Measurements from ENCODE around the gene CABP1.
"Not testable (repeated sequence)": the region's sequence is repeated elsewhere in the genome, so short reads cannot be mapped to it uniquely, and the experiment has no call there.

CABP1 gene

DNA sequence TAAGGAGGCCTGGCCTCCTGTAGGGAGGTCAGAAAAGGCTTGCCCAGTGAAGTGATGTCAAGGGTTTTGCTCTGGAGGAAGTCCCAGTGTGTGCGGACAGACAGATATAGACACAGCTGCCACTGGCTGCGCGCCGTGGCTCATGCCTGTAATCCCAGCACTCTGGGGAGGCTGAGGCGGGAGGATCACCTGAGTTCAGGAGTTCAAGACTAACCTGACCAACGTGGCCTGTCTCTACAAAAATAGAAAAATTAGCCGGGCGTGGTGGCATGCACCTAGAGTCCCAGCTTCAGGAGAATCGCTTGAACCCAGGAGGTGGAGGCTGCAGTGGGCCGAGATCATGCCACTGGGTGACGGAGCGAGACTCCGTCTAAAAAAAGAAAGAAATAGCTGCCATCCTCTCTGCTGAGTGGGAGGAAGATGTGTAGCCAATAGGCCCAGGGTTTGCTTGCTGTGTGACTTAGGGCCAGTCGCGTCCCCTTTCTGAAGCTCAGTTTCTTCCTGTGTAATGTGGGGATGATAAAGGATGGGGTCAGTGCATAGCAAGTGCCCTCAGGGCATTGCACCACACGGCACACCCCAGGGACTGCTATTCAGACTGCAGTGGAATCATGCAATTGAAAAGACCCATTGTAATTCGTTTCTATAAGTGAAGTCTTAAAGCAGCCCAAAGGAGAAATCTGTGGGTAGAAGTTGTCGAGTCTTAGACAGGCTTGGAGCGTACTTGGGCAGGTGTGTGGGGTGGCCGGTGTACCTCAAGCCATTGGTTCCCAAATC lies 27.9 kb downstream of the CABP1 start:
- DNase-seq (ENCODE audit: low read depth in 2 of 2), result no peak

DNA sequence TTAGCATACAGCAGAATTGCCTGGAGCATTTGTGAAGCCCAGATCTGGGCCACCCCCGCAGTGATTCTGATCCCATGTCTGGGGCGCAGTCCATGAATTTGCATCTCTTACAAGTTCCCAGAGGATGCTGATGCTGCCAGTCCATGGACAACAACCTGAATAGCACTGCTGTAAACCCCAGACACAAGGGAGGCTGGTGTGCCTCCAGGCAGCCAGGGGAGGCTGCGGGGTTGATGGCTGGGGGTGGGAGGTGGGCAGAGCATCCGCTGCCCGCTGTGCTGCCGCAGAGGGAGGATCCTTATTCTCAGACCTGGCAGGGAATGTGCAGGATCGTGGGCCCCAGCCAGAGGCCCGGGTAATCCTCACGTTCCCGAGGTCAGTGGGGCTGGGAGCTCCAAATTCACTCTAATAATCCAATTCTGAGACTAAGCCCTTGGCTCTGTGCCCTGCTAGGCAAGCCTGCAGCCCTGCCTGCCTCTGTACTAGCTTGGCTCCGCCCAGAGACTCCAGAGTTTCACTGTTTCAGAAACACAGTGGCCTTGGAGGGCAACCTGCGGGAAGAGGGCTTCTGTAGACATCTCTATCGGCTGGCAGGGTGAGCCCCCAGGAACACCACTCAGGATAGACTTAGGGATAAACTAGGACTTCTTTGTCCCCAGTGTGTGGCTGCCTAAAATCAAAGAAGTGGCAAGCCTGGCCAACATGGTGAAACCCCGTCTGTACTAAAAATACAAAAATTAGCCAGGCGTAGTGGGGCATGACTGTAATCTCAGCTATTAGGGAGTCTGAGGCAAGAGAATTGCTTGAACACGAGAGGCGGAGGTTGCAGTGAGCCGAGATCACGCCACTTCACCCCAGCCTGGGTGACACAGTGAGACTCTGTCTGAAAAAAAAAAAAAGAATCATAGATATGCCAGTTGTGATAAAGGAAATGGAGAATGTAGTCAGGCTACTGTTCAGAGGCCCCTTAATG lies 28.7 kb downstream of the CABP1 start:
- no peak for DNase-seq (ENCODE audit: low read depth in 2 of 2)

DNA sequence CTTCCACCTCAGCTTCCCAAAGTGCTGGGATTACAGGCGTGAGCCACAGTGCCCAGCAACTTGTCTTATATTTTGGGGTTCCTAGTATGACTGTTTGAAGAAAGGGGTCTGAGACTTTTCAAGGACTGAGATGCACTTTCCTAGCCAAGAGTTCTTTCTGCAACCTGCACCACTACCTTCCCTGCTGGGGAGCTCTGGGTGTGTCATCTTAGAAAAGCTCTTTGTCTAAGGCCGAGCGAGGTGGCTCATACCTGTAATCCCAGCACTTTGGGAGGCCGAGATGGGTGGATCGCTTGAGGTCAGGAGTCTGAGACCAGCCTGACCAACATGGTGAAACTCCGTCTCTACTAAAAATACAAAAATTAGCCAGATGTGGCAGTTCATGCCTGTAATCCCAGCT lies 29.8 kb downstream of the CABP1 start:
- DNase-seq (ENCODE audit: low read depth in 2 of 2), result not testable (repeated sequence)

DNA sequence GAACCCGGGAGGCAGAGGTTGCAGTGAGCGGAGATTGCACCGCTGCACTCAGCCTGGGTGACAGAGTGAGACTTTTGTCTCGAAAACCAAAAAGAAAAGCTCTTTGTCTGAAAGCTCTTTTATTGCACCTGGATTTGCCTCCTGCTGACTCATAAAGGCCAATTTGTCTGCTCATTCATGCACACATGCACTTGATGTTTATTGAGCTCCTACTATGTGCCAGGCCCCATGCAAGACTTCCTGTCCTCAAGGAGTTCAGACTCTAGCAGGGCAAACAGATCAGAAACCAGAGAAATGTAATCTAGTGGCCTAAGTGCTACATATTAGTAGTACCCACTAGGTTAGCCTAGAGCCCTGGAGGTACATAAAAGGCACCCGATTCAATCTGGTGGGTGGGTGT lies 30.2 kb downstream of the CABP1 start:
- DNase-seq (ENCODE audit: low read depth in 2 of 2), result no peak

DNA sequence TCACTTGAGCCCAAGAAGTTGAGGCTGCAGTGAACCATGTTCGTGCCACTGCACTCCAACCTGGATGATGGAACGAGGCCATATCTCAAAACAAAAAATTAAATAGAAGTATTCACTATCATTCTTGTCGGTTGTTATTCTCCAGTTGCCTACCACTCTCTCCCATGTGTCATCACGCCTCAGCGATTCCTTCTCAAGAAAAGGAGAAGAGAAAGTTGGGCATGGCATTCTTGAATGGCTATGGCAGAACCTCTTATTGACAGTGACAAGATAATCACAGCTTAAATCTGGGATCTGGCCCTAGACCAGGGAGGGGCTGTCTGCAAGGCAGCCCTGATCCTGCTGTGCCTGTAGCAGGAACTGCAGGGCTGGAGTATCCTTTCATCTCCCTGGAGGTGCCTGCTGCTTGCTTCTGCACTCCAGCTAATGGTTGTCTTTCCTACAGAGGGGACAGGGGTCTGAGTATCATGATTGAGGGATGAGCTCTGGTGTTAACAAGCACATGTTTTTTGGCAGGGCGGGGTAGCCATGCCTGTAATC lies 33.7 kb downstream of the CABP1 start:
- DNase-seq (ENCODE audit: low read depth in 2 of 2), result no peak

DNA sequence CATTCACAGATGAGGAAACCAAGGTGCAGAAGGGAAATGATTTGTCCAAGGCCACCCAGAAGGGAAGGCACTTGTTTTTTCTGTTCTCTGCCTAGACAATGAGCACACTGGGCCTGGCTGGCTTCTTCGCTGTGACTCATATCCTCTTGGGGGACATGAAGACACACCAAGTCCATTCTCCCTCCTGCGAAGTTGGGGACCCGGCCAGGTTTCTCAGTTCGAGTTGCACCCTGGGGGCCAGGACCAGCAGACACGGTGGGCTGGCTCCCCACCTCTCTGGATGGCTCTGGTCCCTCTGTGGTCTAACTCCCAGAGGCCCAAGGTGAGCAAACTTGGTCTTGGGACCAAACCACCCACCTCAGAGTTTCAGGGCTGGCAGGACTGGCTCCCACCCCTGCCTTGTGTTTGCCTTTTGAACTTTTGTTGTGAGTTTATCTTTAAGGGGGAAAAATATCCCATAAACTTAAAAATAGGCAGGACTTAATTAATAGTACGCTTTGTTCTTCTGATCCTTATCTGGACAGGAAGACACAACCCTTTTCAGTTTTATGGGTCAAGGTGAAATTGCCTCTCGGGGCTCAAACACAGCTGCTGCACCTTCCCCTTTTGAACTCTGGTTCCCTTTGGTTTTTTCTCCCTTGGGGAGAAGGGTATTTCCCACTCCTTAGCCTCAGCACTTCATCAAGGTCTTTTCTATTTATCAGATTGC lies 37.5 kb downstream of the CABP1 start:
- no peak for DNase-seq (ENCODE audit: low read depth in 2 of 2)

DNA sequence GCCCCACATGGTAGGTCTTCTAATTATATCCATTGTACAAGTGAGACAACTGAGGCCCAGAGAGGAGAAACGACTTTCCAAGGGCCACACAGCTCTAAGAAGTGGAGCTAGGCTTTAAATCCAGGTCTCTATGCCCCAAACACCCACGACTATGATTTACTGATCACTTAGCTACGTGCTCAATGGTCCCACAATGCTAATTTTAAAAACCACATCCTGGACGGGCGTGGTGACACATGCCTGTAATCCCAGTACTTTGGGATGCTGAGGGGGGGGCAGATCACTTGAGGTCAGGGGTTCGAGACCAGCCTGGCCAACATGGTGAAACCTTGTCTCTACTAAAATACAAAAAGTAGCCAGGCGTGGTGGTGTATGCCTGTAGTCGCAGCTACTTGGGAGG lies 38.1 kb downstream of the CABP1 start:
- DNase-seq (ENCODE audit: low read depth in 2 of 2), result no peak

DNA sequence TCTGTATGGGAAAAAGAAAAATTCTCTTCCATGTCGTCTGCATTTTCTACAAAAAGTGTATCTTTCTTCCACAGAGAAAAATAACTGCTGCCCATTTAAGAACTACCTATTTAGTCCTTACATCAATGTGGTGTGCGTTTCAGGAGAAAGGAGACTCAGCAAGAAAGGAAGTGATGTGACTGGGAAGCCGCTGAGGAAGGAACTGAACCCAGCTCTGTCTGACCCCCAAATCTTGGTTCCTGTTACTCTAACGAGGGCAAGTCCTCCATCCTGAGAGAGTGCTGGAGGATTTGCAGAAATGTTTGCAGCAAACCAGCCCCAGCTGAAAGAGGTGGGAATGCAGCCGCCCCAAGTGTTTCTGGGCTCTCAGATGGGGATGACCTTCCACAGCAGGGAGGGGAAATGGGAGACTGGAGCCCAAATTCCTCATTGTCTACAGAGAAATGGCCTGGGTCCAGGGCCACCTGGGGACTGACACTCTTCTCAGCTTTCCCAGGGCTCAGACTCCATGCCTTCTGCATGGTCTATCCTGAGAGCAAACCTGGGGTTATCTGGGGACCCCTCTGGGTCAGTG lies 39.8 kb downstream of the CABP1 start:
- no peak for DNase-seq (ENCODE audit: low read depth in 2 of 2)

DNA sequence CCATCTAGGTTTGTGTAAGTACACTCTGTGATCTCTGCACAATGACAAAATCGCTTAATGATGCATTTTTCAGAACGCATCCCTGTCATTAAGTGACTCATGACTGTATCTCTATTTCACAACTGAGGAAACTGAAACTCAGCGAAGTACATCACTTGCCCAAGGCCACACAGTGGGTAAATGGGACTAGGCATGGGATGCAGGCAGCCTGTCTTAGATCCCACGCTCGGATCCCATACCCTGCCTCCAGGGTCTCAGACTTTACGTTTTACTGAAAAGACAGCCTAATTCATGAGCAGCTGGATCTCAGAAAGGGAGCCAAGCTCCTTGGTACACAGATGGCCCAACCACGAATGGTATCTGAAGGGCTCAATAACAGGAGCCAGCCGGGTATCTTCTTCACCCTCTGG lies 44.1 kb downstream of the CABP1 start:
- DNase-seq (ENCODE audit: low read depth in 2 of 2), result no peak

DNA sequence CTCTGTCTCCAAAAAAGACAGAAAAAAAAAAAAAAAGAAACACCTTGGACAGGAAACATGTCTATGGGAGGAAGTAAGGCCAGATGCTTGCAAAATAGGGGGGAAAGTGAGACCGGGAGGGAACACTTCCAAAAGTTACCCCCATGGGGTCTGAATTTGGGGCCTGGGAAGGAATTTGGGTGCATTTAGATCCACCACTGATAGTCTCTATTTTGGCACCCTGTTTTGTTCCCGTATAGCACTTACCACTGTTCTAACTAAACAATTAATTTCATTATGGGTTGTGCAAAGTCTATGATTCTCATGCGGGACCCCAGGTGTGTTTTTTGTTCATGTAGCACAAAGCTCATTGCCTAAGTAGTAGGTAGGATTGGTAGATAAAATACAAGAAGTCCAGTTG lies 45.1 kb downstream of the CABP1 start:
- no peak for DNase-seq (ENCODE audit: low read depth in 2 of 2)

DNA sequence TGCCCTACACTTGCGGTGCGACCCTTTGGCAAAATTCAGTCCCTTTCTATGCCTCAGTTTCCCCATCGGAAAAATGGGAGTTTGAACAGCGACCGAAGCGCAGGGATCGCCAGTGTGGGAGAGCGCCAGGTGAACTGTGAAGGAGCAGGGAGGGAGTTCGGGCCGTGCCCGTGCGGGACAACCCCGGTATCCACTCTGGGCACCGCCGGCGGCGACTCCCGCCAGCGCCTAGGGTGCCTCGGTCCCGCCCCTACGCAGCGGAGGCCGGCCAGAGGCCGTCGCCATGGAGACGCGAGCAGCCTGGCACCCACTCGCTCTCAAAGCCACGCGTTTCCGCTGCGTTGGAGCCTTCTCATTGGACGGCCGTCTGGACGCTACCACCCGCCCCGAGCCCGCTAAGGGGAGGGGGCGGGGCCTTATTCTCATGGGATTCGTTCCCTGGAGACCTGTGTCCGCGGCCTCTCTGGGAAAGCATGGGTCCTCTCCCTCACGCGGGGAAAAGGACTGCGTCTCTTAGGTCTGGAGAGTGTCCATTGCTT lies 45.8 kb downstream of the CABP1 start:
- peak; percentile 94 to 95 for DNase-seq (ENCODE audit: low read depth in 2 of 2)

DNA sequence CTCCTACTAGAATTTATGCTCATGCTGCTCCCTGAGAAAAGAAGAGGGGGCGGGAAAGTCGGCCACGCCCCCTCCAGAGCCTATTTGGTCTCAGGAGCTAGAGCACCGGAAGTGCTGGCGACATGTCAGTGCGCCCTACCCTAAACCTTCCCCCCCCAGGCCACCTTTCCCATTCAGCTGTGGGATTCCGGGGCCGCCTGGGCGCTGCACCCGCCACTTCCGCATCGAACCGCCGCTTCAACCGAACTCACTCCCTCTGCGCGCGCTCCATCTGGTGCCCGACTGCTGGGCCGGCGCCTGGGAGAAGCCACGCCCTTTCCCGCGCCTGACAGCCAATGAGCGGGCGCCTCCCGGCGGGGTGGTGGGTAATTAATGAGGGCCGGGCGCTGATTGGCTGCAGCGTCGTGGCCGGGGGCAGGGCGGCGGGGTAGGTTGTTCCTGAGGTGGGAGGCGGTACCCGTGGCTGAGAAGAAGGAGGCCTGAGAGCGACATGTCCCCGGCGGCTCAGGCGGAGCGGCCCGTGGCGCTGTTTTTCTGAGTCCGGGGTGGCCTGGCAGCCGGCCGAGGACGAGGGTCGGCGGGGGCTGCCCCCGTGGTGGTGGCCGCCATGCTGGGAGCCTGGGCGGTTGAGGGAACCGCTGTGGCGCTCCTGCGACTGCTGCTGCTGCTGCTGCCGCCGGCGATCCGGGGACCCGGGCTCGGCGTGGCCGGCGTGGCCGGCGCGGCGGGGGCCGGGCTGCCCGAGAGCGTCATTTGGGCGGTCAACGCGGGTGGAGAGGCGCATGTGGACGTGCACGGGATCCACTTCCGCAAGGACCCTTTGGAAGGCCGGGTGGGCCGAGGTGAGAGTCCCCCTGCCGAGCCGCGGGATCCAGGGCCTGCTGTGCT lies 46.5 kb downstream of the CABP1 start, which contains the start of gene MLEC:
TSS of gene MLEC (plus strand) at position 460 of the 888 bp plus-strand sequence. CDS start at position 608, 148 bp downstream.
- DNase-seq (ENCODE audit: low read depth in 2 of 2), result peak; percentile 97 to 99

DNA sequence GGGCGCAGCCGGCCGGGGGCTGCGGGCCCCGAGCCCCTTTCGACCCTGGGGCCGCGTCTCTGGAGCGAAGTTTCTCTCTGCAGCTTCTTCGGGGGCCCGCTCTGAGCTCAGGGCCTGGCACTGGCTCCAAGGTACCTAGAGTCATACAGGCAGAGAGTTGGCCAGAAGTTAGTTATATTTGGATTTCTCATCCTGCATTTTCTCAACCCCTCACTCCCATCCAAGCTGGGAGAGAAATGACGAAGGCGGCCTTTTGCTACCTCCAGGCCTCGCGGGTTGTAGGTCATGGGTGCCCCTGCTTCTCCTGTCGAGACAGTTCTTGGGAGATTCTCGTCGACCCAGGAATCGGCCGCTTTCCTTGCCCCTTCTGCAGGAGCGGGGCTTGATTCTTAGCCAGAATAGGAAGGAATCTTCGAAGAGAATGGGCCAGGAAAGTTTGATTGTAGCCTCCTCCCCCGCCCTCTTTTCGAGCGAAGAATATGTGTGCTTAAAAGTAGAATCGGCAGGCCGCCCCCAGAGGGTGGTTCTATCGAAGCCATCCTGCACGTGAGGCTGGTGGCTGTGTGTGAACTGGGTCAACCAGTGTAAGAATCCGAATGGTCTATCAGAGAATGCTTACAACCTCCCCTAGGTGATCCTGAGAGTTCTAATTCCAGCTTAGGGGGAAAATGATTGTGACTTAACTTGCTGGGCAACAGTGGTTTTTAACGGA lies 47.3 kb downstream of the CABP1 start:
- DNase-seq (ENCODE audit: low read depth in 2 of 2), result peak in 1 of 2 donors; percentile 22

DNA sequence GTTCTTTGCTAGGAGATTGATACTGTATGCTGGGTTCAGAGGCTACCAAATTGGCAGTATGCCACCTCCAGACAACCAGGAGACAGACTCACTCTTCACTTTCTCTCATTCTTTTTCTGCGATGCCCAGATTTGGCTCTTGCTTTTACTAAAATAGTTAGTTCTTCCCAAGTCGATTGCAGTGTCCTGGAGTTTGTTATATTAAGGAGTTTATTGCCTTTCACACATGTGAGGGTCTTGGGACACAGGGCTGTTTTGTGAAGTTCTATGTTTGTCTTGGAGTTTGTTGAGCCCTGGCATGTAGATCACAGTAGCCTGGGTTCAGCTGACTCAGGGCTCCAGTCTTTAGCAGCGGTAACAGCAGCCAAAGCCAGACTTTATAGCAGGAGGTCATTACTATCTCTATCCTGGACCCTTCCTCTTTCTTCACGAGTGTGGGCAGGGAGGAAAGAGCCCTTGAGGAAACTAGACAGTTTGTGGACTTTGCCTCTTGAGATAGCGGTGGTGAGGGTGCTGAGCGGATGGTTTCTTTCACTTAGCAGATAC lies 48.2 kb downstream of the CABP1 start:
- DNase-seq (ENCODE audit: low read depth in 2 of 2), result no peak

DNA sequence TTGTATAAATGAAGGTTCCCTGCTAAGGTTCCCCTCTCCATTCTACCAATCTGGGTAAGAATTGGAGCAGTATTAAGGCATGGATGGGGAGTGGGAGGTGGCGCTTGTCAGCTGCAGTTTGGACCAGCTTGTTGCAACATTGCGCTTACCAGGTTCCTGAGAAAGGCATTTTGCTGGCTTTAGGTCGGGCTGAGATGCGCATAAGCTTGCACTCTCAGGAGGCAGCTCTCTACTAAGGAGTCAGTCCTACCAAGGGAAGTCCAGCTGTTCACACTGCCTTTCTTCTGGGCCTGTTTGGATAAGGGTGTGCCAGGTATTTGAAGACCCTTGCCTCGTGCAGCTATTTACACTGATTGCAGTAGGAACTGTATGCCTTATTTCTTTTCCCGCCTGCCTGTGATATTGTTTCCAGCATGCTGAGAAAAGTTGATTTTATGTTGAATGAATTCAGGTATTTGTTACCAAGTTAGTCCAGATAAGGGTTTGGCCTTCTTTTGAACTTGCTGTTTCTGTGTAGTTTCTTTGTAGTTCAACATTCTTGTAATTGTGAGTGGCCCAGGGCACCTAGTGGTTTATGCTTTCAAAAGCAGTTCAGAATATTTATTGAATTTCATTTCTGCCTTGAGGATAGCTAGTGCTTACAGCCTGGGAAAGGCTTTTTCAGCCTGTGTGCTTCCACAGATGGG lies 49.1 kb downstream of the CABP1 start:
- DNase-seq (ENCODE audit: low read depth in 2 of 2), result no peak

DNA sequence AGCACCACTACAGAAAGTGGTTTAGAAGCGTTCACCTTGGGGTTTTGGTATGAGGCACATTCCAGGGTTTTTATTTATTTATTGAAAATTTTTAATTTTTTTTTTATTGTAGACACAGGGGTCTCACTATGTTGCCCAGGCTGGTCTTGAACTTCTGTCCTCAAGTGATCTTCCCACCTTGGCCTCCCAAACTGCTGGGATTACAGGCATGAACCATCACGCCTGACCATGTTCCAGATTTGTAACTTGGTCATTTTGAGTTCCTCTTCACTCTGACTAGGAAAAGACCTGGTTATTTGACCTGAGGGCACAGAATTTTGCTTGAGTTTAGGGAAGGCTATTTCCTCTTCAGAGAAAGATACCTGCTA lies 49.6 kb downstream of the CABP1 start:
- no peak for DNase-seq (ENCODE audit: low read depth in 2 of 2)

DNA sequence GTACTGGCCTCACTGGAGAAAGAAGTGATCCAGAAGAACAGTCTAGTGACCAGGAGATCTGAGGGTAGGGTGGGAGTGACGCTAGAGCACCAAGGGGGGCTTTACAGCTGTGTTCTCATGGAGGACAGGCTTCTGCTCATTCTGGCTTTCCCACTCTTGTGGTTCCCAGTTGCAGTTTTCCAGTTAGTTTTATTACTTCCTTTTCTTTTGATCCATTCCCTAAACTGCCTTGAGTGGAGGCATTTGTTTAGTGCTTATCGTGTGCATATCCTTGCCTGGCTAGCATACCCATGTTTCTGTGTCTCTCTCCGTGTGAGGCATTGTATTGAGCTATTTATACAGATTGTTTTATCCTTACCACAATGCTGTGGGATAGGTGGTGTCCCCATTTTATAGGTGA lies 50.6 kb downstream of the CABP1 start:
- no peak for DNase-seq (ENCODE audit: low read depth in 2 of 2)

DNA sequence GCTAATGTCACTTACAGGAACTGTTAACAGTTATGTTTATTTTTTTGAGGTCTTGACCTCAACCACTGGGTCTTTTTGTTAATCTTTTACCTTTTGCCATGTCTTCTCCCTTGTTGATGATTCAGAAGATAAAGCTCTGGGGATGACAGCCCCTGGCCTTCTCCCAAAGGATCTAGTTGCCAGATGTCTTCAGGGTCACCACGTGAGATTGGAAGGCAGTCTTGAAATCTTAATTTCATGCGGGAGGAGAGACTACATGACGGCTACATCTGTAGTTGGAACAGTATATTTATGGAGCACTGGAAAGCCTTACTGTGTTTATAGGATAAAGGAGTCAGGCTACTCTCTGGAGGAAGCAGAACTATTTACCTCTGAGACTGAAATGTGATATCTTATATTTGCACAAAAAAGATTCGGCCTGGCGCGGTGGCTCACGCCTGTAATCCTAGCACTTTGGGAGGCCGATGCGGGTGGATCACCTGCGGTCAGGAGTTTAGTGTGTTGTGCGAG lies 52.2 kb downstream of the CABP1 start:
- DNase-seq (ENCODE audit: low read depth in 2 of 2), result no peak

Data from activated CD4-positive, alpha-beta T cell treated with anti-CD3 and anti-CD28 coated beads for 24 hours (primary cell).